GM12872 (cell line): Measurements from ENCODE around the gene CDT1.
A peak's percentile ranks its signal among the peaks of the same experiment; 100 is the strongest.

Experiments used
- TF ChIP-seq, protein P1 (sequence below): IDR thresholded peaks from 3 replicates; pipeline ENCODE4 v1.5.1; 2011; ENCODE audit warnings: low read depth, mild to moderate bottlenecking, low read length, moderate library complexity; ENCODE audit not compliant: insufficient read depth

Gene CDT1

GRCh38 chr16:88843256-88843655 lies 39.7 kb downstream of the CDT1 start:
- TF ChIP-seq, protein P1, sequence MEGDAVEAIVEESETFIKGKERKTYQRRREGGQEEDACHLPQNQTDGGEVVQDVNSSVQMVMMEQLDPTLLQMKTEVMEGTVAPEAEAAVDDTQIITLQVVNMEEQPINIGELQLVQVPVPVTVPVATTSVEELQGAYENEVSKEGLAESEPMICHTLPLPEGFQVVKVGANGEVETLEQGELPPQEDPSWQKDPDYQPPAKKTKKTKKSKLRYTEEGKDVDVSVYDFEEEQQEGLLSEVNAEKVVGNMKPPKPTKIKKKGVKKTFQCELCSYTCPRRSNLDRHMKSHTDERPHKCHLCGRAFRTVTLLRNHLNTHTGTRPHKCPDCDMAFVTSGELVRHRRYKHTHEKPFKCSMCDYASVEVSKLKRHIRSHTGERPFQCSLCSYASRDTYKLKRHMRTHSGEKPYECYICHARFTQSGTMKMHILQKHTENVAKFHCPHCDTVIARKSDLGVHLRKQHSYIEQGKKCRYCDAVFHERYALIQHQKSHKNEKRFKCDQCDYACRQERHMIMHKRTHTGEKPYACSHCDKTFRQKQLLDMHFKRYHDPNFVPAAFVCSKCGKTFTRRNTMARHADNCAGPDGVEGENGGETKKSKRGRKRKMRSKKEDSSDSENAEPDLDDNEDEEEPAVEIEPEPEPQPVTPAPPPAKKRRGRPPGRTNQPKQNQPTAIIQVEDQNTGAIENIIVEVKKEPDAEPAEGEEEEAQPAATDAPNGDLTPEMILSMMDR, result no peak

DNA sequence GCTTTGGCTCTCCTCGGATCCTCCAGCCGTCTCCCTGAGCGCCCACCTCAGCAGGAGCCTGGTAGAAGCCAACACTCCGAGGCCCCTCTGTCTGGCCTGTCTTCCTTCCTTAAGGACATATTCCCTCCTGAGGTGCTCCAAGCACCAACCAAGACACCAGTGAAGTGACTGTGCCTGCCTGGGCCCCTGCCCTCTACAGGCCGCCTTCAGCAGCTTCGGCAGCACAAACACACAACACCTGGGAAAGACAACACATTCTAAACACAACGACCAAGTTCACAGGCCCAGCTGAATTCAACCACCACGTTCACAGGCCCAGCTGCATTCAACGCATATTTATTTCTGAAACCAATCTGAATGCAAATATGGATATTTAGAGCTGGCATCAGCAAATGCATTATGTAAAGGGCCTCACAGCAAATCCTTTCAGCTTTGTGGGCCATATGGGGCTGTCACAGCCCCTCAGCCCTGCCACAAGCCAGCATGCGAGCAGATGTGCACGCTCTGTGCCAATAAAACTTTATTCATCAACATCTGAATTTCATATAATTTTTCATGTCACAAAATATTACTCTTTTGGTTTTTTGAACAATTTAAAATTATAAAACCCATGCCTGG lies 40.9 kb downstream of the CDT1 start:
- TF ChIP-seq, protein P1, result 0 out of 3 replicates have a peak, but pooled peaks have one; percentile 14

GRCh38 chr16:88846088-88846487 lies 42.5 kb downstream of the CDT1 start:
- TF ChIP-seq, protein P1, result no peak

- TF ChIP-seq, protein P1, result no peak
Observed at GRCh38 chr16:88847654-88848053, 44.1 kb downstream of the CDT1 start.

- TF ChIP-seq, protein P1, result no peak
Observed at GRCh38 chr16:88848557-88848956, 45.0 kb downstream of the CDT1 start.

- TF ChIP-seq, protein P1, result no peak
Observed at GRCh38 chr16:88850531-88851199, 47.1 kb downstream of the CDT1 start.

DNA sequence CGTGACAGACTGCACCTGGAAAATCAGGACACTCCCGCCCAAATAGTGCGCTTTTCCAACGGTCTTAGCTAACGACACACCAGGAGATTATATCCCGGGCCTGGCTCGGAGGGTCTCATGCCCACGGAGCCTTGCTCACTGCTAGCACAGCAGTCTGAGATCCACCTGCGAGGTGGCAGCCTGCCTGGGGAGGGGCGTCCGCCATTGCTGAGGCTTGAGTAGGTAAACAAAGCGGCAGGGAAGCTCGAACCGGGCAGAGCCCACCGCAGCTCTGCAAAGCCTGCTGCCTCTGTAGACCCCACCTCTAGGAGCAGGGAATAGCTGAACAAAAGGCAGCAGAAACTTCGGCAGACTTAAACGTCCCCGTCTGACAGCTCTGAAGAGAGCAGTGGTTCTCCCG lies 48.0 kb downstream of the CDT1 start:
- TF ChIP-seq, protein P1, result no peak
